Breast epithelium (tissue), 4 donors: ENCODE data around the gene PCDH9. TPM values are rescaled to one million over a fixed set of nuclear protein-coding genes. Genes with fewer than 3 reads are reported as not detected.

Experiments
- DNase-seq, 2 donors: peaks; one replicate each; pipeline ENCODE4 v3.0.0-alpha.2; 2019; ENCODE audit warnings: low spot score in 2 of 2
- H3K27ac ChIP-seq, 2 donors: fragments of 200-600 bp; sonication (generic) in 1 of 2; one replicate each; pipeline ENCODE4 v1.5.1; 2016 to 2019; ENCODE audit warnings: mild to moderate bottlenecking in 1 of 2
- H3K27me3 ChIP-seq, 2 donors: fragments of 200-600 bp; sonication (generic) in 1 of 2; one replicate each; pipeline versions ENCODE4 v1.5.1 to v1.6.0; 2017 to 2019; ENCODE audit warnings: control low read depth in 1 of 2, mild to moderate bottlenecking in 1 of 2
- H3K36me3 ChIP-seq: fragments of 200-600 bp; one replicate; pipeline ENCODE4 v1.5.1; 2019
- H3K4me1 ChIP-seq, 2 donors: fragments of 200-600 bp; sonication (generic); one replicate each; pipeline ENCODE4 v1.5.1; 2016 to 2019; ENCODE audit warnings: control low read depth in 1 of 2
- H3K4me3 ChIP-seq, 3 donors: fragments of 200-600 bp; sonication (generic); 1 replicate in 2 of 3; 2 replicates in 1 of 3; pipeline ENCODE4 v1.5.1; 2016 to 2019; ENCODE audit warnings: mild to moderate bottlenecking in 3 of 3, moderate library complexity in 2 of 3
- H3K9me3 ChIP-seq, 2 donors: fragments of 200-600 bp; sonication (generic) in 1 of 2; one replicate each; pipeline ENCODE4 v1.5.1; 2016 to 2019; ENCODE audit warnings: control low read depth in 1 of 2
- POLR2A ChIP-seq: fragments of 450-650 bp; IDR thresholded peaks from one replicate; pipeline ENCODE4 v1.6.1; 2016; ENCODE audit warnings: antibody characterized with exemption, mild to moderate bottlenecking, moderate library complexity
- POLR2AphosphoS5 ChIP-seq, 3 donors: sonication (generic); formaldehyde crosslinking; IDR thresholded peaks; one replicate each; pipeline ENCODE4 v1.6.1; 2017; ENCODE audit warnings: antibody characterized with exemption in 3 of 3
- intact Hi-C: fragments of 100-400 bp; cut with DNase I; formaldehyde crosslinking; loops from one replicate; pipeline ENCODE4 v1.15.1; 2023; ENCODE audit warnings: low total_unique reads
- total RNA-seq, 3 donors: library from RNA; depleted of rRNA; stranded (reverse); fragments of >200 nt; gene quantifications; one replicate each; pipeline ENCODE4 v1.1.0, GENCODE V29; 2016
- TF ChIP-seq, protein P1 (sequence below), 3 donors: fragments of 450-650 bp; IDR thresholded peaks; one replicate each; pipeline ENCODE4 v1.5.1; 2016 to 2017; ENCODE audit warnings: antibody characterized with exemption in 3 of 3, mild to moderate bottlenecking in 3 of 3, moderate library complexity in 3 of 3

PCDH9 gene
- total RNA-seq, 3 donors from 2014 or later = 0.98 to 26.7 (median 3.7) TPM

DNA sequence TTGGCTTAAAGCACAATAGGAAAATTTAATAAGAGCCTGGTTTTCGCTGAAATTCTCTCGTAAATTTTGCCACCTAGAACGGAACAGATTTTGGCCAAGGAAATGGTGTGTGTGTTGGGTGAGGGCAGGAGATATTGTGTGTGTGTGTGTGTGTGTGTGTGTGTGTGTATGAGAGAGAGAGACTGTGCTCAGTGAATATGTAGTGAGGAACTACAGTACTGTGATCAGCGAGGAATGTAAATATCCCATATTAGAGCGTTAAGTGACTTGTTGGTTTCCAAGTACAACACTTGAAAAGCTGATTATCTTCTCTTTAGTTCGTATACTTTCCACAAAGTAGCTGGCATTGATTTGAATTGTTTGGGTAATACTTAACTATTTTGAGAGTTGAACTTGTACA, 738.9 kb downstream of the PCDH9 start:
- DNase-seq = no peak
- intact Hi-C loops = no loop called here
- no peaks in the 10 kb centered on the region for H3K9me3 ChIP-seq
- H3K36me3 ChIP-seq = no peaks in the 10 kb centered on the region
- H3K27ac ChIP-seq = no peak overlapping the region
- H3K27me3 ChIP-seq = no peaks in the 10 kb centered on the region
- H3K4me3 ChIP-seq = no peak overlapping the region
- TF ChIP-seq, protein P1, sequence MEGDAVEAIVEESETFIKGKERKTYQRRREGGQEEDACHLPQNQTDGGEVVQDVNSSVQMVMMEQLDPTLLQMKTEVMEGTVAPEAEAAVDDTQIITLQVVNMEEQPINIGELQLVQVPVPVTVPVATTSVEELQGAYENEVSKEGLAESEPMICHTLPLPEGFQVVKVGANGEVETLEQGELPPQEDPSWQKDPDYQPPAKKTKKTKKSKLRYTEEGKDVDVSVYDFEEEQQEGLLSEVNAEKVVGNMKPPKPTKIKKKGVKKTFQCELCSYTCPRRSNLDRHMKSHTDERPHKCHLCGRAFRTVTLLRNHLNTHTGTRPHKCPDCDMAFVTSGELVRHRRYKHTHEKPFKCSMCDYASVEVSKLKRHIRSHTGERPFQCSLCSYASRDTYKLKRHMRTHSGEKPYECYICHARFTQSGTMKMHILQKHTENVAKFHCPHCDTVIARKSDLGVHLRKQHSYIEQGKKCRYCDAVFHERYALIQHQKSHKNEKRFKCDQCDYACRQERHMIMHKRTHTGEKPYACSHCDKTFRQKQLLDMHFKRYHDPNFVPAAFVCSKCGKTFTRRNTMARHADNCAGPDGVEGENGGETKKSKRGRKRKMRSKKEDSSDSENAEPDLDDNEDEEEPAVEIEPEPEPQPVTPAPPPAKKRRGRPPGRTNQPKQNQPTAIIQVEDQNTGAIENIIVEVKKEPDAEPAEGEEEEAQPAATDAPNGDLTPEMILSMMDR (IDR thresholded peaks at IDR 0.05) = no peak
- TF ChIP-seq POLR2A (no peak), POLR2AphosphoS5 (IDR thresholded peaks at IDR 0.05) (no peak)
- no peaks in the 10 kb centered on the region for H3K4me1 ChIP-seq

DNA sequence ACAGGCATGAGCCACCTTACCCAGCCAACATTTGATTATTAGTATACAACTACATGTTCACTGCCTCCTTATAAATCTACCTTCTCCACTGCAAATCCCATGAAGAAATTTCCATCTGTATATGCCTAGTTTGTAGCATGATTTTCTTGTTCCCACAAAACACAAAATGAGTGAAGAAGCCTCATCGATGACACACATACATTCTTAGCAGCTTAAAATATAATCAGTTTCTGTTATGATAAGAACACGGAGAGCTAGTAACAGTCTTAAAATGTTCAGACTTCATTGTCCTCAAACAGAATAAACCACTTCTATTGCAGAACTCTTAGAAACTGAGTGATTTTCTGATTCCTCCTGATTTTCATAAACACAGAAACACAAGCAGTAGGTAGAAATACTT, 740.5 kb downstream of the PCDH9 start:
- Histone ChIP-seq H3K27me3 (no peaks in the 10 kb centered on the region), H3K27ac (no peak overlapping the region), H3K4me1 (no peaks in the 10 kb centered on the region), H3K4me3 (no peak overlapping the region), H3K36me3 (no peaks in the 10 kb centered on the region), H3K9me3 (no peaks in the 10 kb centered on the region)
- intact Hi-C loops = loop anchor here (10.0 kb wide), 1 partner anchor 295 kb away; no protein-coding TSS in a partner anchor
- no peak for TF ChIP-seq POLR2AphosphoS5 (IDR thresholded peaks at IDR 0.05)
- TF ChIP-seq POLR2A = no peak
- TF ChIP-seq, protein P1 (IDR thresholded peaks at IDR 0.05) = no peak
- no peak for DNase-seq

DNA sequence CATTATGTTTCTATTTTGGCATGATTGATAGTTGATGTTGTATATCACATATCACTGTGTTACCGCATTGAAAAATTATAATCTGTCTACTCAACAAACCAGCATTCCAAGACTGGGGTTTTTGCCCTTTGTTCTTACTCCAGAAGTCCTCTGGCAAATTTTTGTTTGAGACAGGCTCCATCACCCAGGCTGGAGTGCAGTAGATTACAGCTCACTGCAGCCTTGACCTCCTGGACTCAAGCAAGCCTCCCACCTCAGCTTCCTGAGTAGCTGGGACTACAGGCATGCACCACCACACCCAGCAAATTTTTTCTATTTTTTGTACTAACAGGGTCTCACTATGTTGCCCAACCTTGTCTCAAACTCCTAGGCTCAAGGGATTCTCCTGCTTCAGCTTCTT, 741.0 kb downstream of the PCDH9 start:
- no peak overlapping the region for H3K27ac ChIP-seq
- no peaks in the 10 kb centered on the region for H3K4me1 ChIP-seq
- no peak for DNase-seq
- no peak overlapping the region for H3K4me3 ChIP-seq
- H3K27me3 ChIP-seq = no peaks in the 10 kb centered on the region
- H3K9me3 ChIP-seq = no peaks in the 10 kb centered on the region
- H3K36me3 ChIP-seq = no peaks in the 10 kb centered on the region
- intact Hi-C loops = loop anchor here (10.0 kb wide), 1 partner anchor 294 kb away; no protein-coding TSS in a partner anchor
- TF ChIP-seq, protein P1 (IDR thresholded peaks at IDR 0.05) = no peak
- TF ChIP-seq POLR2AphosphoS5 (IDR thresholded peaks at IDR 0.05) (no peak), POLR2A (no peak)

DNA sequence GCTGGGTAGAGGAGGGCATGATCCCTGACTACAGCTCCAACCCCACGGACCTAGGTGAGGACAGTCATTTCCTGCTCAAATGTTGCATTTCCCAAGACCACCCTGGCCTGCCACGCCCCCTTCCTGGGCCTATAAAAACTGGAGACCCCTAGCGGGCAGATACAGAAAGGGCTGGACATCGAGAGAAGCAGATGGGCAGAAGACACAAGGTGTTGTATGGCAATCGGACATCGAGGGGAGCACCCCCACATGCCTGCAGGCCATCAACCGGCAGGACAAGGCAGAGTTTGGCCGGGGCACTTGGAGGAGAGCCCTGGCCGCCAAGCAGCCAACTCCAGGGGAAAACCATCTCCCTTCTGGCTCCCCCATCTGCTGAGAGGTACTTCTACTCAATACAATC, 746.4 kb downstream of the PCDH9 start:
- no peaks in the 10 kb centered on the region for H3K4me1 ChIP-seq
- H3K27ac ChIP-seq = no peak overlapping the region
- no peak for TF ChIP-seq POLR2A
- TF ChIP-seq, protein P1 (IDR thresholded peaks at IDR 0.05) = no peak
- no peak for TF ChIP-seq POLR2AphosphoS5 (IDR thresholded peaks at IDR 0.05)
- intact Hi-C loops = loop anchor here (10.0 kb wide), 1 partner anchor 289 kb away; no protein-coding TSS in a partner anchor
- no peaks in the 10 kb centered on the region for H3K9me3 ChIP-seq
- H3K27me3 ChIP-seq = no peaks in the 10 kb centered on the region
- no peak for DNase-seq
- no peak overlapping the region for H3K4me3 ChIP-seq
- H3K36me3 ChIP-seq = no peaks in the 10 kb centered on the region

DNA sequence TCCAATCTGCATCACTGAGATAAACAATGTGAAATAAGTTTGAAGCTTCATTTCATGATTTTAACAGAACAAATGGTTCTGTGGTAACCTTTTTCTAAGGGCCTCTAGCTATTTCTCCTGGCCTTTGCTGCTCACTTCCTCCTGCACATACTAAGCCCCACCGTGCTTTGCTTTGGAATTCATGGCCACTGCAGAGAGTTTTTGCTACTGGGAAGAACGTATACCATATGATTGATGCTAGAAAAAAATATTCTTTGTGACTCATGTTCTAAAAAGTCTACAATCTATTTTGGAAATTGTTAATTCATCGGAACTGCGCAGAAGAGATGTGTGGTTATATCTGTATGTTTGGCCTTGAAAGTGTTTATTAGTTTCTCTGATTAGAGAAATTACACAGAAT, 747.3 kb downstream of the PCDH9 start:
- H3K27ac ChIP-seq = no peak overlapping the region
- TF ChIP-seq POLR2A (no peak), POLR2AphosphoS5 (IDR thresholded peaks at IDR 0.05) (no peak)
- TF ChIP-seq, protein P1 (IDR thresholded peaks at IDR 0.05) = no peak
- DNase-seq = no peak
- H3K4me3 ChIP-seq = no peak overlapping the region
- H3K9me3 ChIP-seq = no peaks in the 10 kb centered on the region
- H3K4me1 ChIP-seq = no peaks in the 10 kb centered on the region
- H3K36me3 ChIP-seq = no peaks in the 10 kb centered on the region
- intact Hi-C loops = loop anchor here (10.0 kb wide), 1 partner anchor 288 kb away; no protein-coding TSS in a partner anchor
- no peaks in the 10 kb centered on the region for H3K27me3 ChIP-seq
